ENCODE data around the gene EFNA5.

EFNA5 gene

DNA sequence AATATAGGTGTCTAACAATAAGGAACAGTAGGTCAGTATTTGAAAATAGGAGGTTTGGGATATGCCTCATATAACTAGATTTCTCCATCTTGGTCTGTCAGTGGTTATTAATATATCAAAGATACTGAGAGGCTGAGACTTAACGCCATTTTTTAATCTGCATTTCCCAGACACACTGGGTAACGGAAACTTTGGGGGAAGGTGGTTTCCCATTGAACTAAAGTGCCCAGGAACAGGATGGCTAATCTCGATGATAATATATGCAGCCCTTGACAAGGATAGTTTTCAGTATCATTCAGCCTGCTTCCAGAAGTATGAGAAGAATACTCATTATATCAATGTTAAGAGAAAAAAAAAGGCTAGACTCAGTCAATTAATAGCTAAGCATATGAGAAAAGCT is 30.7 kb downstream of the EFNA5 start:
- DNase-seq (ENCODE audit: low spot score) = no peak

DNA sequence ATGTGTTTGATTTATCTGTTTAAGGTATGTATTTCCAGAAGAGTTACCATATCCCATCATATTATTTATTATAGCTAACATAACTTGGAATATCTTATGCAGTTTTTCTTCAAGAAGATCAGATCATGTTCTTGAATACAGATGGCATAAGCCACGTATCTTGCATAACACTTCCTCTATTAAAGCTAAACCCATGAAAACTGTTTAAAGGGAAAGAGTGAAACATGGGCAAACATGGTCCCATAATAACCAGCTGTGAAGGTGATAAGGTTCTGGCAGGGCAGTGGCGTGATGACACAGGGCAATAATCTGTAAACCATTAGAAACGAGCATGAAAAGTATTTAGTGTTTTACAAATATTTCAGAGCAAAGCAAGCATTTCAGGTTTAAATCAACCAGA is 34.2 kb downstream of the EFNA5 start:
- no peak for DNase-seq (ENCODE audit: low spot score)

DNA sequence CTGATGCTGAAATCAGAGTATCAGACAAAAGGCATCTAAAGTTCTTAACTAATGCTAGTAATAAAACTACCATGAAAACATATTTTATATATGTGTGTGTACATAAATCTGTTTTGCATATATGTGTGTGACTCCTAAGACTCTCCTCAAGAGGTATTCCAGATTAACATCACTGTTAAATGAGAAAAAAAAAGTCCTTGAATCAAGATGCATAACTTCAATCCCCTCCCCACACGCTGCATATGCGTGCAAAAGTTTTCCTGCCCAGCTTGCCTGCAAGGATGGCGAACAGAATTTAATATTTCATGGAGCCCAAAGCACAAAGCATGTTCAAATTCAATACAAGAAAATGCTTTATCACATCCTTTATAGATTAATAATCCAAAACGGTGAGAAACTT is 34.7 kb downstream of the EFNA5 start:
- DNase-seq (ENCODE audit: low spot score) = no peak

DNA sequence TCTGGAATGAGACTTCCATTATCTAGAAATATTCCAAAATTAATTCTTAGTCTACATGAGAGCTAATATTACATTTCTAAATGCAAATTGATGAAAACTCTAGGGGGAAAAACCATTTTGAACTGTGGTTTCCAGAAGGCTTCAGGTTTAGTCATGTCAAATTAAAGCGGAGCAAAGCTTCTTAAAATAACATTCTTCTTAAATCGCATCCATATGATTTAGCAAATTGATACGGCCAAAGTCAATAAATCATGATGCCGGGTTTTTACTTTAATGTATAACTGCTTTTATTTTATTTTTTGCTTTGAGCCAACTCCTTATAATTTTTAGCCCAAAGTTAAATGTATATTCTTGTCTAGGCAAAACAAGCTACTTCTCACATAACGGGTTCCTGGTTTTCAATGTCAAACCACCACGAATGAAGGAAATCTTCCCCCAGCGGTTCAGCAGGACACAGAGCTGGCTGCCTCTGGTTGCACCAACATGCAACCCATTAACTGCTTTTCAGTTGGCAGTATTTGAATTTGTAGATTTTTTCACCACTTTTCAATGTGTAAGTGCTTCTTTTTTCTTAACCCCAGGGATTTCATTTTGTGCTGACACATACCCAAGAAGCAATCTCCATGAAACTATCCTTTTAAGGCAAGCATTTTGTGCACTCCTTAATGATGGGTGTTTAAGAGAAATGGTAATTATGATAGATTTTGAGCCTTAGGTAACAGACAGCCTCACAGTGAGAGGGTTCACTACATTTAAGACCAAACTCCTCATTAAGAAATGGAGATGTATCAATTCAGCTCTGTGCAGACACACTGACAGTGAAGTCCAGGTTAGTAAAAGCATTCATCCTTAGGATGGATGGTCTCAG is 35.5 kb downstream of the EFNA5 start:
- no peak for DNase-seq (ENCODE audit: low spot score)

DNA sequence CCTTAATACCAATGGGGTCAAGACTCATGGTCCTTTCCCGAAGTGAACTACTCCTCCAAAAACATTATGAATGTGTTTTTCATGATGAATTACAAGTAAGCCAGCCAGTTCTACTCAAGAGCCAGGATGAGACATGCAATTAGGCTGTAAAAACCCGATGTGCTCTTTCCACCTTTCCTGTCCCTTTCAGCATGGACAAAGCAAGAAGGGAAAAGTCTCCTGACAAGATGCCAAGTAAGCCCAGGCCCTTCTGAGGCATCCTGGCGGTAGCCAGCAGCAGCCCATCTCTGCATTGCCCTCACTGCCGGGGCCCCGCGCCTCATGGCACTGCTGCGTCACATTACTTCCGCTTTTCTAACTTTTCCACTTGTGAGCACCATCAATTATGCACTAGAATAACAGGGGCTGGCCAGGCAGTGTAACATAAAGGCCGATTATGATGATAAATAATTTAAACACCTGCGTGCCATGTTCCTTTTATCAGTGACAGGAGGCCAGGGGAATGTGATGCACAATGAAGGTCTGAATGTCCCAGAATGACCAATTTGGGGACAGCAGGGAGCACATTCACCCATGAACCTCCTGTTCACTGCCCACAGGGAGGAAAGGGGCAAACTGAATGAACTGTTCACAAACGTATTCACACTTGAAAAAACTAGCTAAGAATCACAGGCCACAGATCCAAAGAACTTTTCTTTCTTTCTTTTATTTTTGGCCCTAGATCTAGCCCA is 37.4 kb downstream of the EFNA5 start:
- no peak for DNase-seq (ENCODE audit: low spot score)

DNA sequence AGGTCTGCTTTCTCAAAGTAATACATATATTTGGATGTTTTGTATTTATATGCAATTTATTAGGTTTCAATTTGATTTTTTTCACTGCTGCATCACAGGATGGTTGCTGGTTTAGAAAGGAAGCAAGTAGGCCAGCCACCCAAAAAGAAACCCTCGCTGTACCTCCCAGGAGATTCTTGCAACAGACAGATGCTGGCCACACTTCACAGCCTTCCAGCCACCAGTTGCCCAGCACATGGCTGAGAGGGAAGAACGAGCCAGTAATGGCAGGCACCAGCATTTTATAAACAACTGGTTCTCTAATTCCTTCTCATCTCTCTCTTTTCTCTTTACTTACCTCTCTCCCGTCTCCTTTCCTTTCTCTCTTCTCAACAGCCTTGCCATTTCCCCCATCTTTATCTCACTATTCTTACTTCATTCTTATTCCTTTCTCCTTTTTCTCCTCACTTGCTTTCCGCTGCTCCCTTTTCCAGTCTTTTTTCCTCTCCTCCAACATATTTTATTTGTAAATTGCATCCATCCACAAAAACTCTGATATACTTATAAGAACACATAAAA is 38.9 kb downstream of the EFNA5 start:
- no peak for DNase-seq (ENCODE audit: low spot score)

DNA sequence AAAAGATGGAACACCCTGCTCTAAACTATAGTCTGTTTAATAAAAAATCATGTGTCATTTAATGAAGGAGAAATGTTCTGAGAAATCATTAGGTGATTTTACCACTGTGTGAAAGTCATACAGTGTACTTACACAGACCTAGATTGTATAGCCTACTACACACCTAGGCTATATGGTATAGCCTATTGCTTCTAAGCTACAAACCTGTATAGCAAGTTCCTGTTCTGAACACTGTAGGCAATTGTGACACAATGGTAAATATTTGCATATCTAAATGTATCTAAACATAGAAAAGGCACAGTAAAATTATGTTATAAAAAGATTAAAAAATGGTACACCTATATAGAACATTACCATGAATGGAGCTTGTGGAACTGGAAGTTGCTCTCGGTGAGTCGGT is 40.6 kb downstream of the EFNA5 start:
- no peak for DNase-seq (ENCODE audit: low spot score)

DNA sequence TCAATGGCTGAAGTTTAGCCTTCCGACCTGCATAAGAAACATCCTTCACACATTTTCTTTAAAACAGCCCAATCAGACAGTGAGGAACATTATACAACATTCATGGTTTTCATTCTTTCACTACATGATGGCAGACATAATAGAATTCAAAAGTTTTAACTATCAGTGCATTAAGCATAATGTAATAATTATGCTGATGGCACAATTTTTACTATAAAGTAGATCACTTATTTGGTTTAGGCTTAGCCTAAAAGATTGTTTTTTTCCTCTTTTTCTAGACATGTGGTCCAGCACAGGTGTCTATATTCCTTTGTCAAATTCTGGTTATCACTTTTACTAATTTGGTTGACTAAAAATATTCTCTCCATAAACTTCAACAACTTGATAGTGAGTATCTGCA is 46.5 kb downstream of the EFNA5 start:
- DNase-seq (ENCODE audit: low spot score) = no peak

DNA sequence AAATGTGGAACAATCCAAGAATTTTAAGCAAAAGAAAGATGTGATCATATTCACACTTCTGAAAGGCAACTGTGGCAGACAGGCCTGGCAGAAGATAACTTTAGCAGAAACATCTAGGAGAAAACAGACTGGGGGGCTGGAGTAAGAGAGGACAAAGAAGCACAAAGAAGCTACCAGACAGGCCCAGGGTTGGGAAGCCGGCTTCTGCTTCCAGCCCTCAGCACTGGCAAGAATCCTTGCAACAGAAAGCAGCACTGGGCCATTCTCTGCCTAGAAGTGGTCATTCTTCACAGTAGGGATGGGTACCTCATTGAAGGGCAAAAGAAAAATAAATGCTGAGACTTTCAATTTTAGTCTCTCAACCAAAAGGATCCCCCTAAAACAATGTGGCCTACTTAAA is 49.6 kb downstream of the EFNA5 start:
- DNase-seq (ENCODE audit: low spot score) = no peak

DNA sequence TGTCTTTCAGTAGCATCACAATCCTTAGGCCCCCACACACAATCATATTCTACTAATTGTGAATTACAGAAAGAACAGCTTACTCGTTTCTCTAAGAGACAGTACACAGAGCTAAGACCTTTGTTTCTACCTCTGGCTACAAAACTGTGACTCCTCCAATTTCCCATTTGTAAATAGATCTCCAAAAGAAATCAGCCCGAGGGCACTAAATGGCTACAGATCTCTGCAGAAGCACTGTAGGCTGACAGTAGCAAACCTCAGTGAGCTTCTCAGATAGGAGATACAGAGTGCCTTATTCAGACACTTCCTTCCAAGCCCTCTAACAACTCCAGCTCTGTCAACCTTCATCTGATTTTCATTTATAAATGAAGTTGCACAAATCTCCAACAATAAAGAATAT is 51.0 kb downstream of the EFNA5 start:
- DNase-seq (ENCODE audit: low spot score) = no peak

DNA sequence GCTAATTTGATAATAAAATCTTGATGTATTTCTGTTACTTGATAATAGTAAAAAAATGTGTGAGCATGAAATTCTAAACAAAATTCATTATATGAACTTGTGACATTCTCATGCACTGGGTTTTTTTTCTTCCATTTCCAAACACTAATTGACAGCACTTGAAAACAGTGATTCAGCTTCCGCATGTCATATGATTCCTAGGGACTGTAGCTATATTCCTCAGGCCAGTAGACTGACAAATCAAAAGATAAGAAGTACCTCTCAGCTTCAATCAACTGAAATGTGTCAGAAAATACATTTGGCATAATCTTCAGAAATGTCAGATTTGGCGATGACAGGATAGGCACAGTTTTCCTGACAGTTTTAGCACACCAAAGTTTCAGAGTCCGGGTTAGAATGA is 52.5 kb downstream of the EFNA5 start:
- no peak for DNase-seq (ENCODE audit: low spot score)

DNA sequence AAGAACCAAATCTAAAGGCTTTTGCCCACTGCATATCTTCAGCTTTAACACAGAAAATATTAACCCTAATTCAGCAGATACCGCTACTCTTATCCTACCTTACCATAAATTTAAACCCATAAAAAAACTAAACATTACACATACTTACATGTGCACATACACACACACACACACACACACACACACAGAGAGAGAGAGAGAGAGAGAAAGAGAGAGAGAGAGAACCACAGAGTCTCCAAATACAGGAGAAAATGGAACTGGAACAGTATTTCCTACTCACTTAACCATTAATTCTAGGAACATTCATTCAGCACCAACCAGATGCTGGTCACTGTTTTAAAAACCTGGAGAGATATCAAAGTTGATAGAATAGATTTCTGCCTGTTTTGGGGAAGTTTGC is 53.7 kb downstream of the EFNA5 start:
- DNase-seq (ENCODE audit: low spot score) = no peak

DNA sequence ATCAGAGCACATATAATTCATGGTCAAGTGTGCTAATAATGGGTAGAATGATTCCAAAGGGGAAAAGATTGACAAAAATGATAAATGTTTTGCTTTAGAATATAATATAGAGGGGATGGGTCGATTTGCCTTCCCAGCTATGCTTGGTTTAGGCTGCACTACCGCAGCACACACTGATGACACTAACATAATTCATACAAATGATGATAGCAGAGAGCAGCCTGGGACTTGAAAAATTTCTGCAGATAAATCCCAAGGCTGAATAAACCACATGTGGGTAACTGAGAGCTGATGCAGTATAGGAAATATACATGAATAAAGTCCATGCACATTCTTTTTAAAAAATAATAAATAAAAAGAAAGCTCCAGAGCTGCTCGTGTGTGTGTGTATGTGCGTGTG is 54.5 kb downstream of the EFNA5 start:
- no peak for DNase-seq (ENCODE audit: low spot score)

DNA sequence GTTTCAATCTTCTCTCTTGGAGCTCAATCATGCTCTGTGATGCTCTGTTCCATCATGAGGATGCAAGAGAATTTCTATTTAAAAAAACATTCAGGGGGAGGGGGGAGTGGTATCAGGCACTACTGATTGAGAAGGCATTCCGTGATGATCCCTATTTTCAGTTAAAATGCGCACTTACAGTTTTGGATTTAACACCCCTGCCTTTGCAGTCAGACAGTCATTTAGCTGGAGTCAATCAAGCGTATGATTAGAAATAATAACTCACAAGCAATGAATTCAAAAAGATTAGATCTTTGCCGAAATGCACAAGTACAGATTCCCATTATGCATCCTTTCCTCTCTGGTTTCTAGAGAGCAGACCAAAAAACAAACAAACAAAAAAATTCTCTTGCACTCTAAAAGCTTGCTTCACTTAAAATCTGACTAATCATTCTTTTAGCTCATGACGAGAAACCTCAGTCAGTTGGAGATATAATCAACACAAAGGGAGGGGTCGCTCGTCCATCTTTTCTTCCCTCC is 55.4 kb downstream of the EFNA5 start:
- no peak for DNase-seq (ENCODE audit: low spot score)

DNA sequence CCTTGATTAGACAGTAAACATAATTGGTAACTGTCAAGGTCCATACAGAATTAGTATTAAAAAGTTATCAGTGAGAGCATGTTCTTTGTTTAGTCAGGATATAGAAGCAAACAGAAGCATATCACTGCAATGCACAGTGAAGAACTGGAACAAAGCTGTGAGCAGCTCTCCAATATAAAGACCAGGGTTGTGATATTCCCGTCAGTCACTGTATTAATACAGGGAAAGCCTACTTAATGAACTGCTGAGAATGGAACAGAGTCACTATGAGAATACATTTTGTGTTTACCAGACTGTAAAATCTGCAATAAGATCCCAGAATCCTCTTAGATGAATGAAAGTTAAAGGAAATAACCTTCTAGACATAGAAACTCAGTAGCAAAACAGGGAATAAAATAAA is 58.2 kb downstream of the EFNA5 start:
- no peak for DNase-seq (ENCODE audit: low spot score)

DNA sequence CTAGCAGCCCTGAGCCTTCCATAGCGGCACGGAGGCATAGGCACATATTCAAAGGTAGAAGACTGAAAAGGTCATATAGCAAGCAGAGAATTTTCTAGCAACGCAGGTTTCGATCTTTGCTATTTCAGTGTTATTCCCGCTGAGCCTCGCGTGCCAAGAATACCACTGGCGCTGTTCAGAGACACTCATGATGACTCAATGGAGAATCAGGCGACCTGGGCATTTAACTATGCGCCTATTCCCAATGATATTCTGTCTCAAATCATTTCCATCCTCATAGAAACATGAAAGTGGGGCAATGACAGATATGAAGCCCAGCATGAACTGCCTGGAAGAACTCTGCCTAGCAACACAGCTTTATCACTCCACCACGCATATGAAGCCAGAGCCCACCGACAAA is 59.9 kb downstream of the EFNA5 start:
- no peak for DNase-seq (ENCODE audit: low spot score)

DNA sequence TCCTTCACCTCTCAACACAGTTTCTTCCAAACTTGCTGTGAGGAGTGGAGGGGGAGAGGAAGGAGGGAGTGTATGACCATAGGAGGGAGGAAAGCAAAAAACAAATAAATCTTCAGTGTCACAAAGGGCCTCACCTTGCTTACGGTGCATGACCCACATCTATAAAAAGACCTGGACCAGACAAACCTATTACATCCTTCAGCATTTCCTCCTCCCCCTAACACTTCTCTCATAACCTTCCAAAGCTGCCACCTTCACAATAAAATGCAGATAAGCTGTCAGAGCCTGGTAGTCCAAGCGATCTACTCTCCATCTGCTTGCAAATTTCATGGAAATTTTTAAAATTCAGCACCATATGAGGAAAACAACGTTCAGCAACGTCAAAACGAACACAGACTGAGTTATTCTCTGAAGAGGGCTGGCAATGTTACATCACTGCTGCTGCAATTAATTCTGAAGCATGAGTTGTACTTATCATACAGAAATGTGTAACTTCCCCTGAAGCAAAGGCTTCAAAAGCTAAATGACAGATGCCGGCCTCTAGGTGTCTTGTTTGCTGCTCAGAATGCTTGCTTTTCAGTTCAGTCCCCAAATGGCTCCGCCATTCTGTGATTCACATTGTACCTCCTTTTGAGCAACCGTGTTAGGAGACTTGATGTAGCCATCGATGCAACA is 62.9 kb downstream of the EFNA5 start:
- no peak for DNase-seq (ENCODE audit: low spot score)

DNA sequence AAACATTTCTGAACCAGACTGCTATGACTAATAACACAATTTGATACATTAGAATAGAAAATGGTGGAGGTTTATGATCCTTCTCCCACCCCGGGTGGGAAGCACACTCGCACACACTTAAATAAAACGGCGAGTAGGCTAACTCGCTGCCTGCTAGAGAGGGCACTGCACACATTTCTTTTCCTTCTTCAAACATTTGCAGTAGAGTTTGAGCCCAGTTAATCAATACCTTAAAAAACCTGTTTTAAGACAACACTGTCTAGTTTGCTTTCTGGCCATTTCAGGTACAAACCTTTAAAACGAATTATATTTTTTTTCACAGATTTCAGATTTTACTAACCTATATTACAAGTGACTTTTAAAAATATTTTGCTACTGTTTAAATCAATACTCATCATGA is 63.5 kb downstream of the EFNA5 start:
- DNase-seq (ENCODE audit: low spot score) = no peak

DNA sequence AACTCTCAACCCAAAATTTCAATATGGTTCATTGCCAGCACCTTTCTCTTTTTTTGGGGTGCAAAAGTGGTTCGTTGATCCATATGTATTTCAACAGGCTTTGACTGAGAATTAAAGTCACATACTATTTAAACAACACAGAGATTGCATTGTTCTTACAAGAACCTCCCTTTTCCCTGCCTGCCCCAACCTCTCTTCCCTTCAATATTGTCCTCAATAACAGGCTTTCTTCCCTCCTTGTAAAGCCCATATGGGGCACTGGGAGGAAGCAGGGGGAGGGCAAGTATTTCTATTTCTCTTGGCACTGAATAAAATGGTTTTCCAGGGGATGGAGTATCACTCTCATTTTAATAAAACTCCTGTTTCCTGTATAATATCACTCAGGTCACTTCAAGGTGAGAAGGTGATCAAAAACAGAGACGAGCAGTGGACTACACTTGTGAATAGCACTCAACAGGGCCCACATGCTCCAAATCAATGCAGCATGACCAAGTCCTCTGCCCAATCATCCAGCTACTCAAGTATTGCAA is 65.1 kb downstream of the EFNA5 start:
- DNase-seq (ENCODE audit: low spot score) = no peak

DNA sequence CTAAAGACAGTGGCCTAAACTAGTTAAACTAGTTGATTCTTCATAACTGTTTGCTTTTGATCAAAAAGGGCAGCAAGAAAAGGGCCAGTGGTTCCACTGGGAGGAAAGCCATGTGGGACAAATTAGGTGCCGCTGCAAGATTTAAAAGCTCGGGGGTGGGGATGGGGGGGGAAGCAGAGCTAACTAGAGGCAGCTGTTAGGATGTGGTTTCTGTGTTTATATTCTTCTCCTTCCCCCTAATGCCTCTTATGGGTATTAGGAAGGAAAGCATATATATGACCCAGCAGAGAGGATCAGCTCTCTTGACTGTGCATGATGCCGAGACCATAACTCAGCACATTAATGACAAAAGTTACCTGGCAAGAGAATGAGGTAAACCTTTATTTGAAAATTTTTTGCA is 65.7 kb downstream of the EFNA5 start:
- no peak for DNase-seq (ENCODE audit: low spot score)

DNA sequence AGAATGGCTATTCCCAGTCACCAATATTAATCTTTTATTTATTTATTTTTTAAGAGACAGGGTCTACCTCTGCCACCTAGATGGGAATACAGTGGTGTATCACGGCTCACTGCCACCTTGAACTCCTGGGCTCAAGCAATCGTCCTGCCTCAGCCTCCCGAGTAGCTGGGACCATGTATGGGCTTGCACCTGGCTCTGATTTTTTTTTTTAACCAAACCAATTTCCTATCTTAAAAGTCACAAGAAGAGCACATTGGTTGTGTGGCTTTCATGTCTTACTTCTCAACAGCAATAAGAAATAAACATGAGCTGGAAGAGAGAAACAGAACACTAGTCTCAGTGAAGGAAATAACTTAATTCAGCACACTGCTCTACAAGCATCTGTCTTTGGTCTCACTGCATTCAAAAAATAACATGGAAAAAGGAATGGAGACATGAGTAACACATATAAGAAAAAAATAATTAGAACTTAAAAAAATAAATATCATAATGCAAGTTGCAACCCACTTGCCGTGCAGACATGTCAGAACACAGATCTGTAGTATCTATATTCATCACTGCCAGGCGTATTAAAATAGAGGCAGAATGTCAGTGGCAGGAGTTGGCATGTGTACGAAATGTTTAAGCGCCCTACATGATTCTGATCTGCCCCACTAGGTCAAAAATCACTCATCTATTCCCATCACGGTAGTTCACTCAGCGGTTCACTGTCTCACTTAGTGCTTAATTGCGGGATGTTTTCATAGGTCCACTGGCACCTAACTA is 66.4 kb downstream of the EFNA5 start:
- no peak for DNase-seq (ENCODE audit: low spot score)

DNA sequence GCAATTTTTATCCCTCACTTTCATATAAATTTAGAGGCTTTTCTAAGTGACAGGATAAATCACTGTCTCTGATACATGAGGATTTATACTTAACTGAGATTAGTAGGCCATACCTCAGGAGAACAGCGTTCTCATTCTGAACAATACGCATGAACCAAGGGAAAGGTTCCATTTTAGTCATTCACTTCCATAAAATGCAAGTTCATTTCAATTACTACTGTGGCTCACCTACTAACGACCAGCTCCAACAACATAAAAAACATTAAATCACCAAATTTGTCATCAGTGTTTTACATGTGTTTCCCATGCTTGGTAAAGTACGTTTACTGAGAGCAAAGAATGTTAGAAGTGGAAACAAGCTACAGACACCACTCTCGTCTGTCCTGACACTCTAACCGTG is 67.4 kb downstream of the EFNA5 start:
- DNase-seq (ENCODE audit: low spot score) = no peak
